ENCODE results near the gene ZGLP1.

GRCh38 chr19:10295847-10296591 is 13.6 kb downstream of the ZGLP1 start:
- no peak for TF ChIP-seq EZH2phosphoT487 (IDR thresholded peaks at IDR 0.05; ENCODE audit: borderline replicate concordance)
- TF ChIP-seq CTCF (conservative IDR thresholded peaks at IDR 0.05; ENCODE audit: low read length), result no peak

Measured in Loucy (cell line).